ENCODE data around the gene SELENOH.
A peak's percentile ranks its signal among the peaks of the same experiment; 100 is the strongest.
"Not testable (repeated sequence)": the region's sequence is repeated elsewhere in the genome, so short reads cannot be mapped to it uniquely, and the experiment has no call there.

Gene SELENOH

GRCh38 chr11:57741132-57742086 lies at the start of gene SELENOH:
SELENOH (plus strand) TSS chr11:57741491; CDS start chr11:57741596, 105 bp downstream.
- FAIRE-seq: peak; percentile 24

- FAIRE-seq: no peak
These were observed 42.4 kb upstream of the SELENOH start for GRCh38 chr11:57698843-57699365.

- no peak for FAIRE-seq
These were observed 41.5 kb upstream of the SELENOH start for GRCh38 chr11:57699813-57700212.

GRCh38 chr11:57700425-57700824 lies 40.9 kb upstream of the SELENOH start:
- no peak for FAIRE-seq

GRCh38 chr11:57703341-57703740 lies 38.0 kb upstream of the SELENOH start:
- FAIRE-seq: no peak

GRCh38 chr11:57704932-57705331 lies 36.4 kb upstream of the SELENOH start:
- no peak for FAIRE-seq

- not testable (repeated sequence) for FAIRE-seq
These were observed 35.9 kb upstream of the SELENOH start for GRCh38 chr11:57705432-57705831.

GRCh38 chr11:57709802-57710367 lies 31.4 kb upstream of the SELENOH start:
- no peak for FAIRE-seq

- no peak for FAIRE-seq
These were observed 29.7 kb upstream of the SELENOH start, which contains the start of gene MED19 for GRCh38 chr11:57711414-57712255. MED19 (minus strand) TSS chr11:57712215; CDS start chr11:57712179, 36 bp downstream.

GRCh38 chr11:57712256-57713150 lies 28.8 kb upstream of the SELENOH start, which contains the start of gene TMX2:
TMX2 (plus strand) TSS chr11:57712593; CDS start chr11:57712619, 26 bp downstream.
- FAIRE-seq: peak; percentile 100

GRCh38 chr11:57713835-57714234 lies 27.5 kb upstream of the SELENOH start:
- FAIRE-seq: no peak

- not testable (repeated sequence) for FAIRE-seq
These were observed 24.6 kb upstream of the SELENOH start for GRCh38 chr11:57716726-57717125.

- no peak for FAIRE-seq
These were observed 14.1 kb upstream of the SELENOH start for GRCh38 chr11:57727185-57727584.

- FAIRE-seq: no peak
These were observed 12.5 kb upstream of the SELENOH start for GRCh38 chr11:57728829-57729228.

GRCh38 chr11:57729479-57729878 lies 11.8 kb upstream of the SELENOH start:
- FAIRE-seq: no peak

GRCh38 chr11:57732661-57733060 lies 8.6 kb upstream of the SELENOH start:
- FAIRE-seq: no peak

- FAIRE-seq: no peak
These were observed 5.5 kb upstream of the SELENOH start for GRCh38 chr11:57735619-57736298.

- FAIRE-seq: no peak
These were observed 779 bp downstream of the SELENOH start for GRCh38 chr11:57742087-57742452.

GRCh38 chr11:57744357-57744756 lies 3.1 kb downstream of the SELENOH start:
- no peak for FAIRE-seq

GRCh38 chr11:57745206-57745605 lies 3.9 kb downstream of the SELENOH start:
- FAIRE-seq: no peak

- no peak for FAIRE-seq
These were observed 5.6 kb downstream of the SELENOH start for GRCh38 chr11:57746920-57747319.
